Measurements from ENCODE around the gene NISCH.
A peak's percentile ranks its signal among the peaks of the same experiment; 100 is the strongest.

NISCH gene

DNA sequence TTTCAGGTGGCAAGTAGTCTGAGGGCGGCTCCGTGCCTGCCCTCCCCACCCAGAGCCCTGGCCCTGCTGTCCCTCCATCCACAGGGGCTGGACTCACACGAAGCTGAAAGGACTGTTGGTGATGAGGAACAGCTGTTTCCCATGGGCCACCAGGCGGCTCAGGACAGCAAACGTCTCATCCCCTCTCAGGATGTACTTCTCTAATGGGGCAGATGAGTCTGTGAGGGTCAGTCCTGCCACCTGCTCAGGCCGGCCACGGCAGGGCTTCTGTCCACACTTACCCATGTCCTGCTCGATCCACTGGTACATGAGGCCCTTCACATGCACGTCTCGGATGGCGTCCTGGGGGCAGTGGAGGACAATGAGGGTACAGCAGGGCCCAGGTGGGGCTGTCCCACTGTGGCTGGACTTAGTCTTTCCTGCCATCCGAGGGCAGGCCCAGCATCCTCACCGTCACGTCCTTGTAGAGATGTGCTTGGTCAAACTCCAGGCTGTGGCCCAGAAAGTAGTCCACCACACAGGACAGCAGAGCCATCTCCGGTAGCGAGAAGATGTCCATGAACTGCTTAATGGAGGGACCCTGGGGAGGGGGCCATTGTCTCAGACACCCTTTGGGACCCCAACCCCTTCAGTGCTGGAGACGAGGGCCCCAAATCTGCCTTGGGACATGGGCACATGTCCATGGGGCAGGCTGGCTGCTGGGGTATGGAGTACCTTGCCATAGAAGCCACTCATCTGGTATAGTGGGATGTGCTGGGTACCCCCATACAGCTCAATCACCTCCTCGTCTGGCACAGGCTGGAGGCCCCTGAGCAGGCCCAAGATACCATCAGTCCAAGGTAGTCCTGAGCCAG is 72.6 kb downstream of the NISCH start:
- DNase-seq = no peak

DNA sequence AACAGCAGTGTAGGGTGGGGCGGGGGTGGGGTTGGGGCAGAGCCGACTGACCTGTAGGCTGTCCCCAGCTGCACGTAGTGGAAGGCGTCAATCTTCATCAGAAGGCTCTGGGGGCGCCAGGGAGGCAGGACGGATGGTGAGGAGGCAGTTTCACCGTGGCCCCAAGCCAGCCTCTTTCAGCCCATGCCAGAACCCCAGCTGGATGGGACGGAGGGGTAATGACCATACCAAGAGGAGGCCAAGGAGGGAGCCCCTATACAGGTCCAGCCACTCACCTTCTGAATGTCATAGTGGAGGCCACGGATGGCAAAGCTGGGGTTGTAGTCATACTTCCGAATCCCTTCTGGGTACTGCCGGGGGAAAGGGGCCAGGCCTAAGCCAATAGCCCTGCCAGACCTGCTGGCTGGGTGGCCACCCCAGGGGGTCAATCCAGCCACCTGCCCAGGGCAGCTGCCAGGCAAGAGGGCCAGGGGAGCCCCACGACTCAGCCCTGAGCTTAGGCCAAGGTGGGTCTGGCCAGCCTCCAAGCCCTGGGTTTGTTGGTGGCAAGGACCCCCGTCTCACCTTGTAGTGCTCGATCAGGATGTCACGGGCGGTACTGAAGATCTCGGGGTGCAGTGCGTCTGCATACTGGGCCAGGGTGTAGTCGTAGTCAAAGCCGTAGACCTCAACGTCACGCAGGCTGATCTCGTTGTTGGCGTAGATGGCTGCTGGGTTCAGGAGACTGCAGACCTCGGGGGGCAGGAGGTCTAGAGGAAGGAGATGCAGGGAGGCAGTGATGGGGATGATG is 73.4 kb downstream of the NISCH start:
- DNase-seq = no peak

- no peak for DNase-seq
Measured at GRCh38 chr3:52529376-52530333, 74.3 kb downstream of the NISCH start.

DNA sequence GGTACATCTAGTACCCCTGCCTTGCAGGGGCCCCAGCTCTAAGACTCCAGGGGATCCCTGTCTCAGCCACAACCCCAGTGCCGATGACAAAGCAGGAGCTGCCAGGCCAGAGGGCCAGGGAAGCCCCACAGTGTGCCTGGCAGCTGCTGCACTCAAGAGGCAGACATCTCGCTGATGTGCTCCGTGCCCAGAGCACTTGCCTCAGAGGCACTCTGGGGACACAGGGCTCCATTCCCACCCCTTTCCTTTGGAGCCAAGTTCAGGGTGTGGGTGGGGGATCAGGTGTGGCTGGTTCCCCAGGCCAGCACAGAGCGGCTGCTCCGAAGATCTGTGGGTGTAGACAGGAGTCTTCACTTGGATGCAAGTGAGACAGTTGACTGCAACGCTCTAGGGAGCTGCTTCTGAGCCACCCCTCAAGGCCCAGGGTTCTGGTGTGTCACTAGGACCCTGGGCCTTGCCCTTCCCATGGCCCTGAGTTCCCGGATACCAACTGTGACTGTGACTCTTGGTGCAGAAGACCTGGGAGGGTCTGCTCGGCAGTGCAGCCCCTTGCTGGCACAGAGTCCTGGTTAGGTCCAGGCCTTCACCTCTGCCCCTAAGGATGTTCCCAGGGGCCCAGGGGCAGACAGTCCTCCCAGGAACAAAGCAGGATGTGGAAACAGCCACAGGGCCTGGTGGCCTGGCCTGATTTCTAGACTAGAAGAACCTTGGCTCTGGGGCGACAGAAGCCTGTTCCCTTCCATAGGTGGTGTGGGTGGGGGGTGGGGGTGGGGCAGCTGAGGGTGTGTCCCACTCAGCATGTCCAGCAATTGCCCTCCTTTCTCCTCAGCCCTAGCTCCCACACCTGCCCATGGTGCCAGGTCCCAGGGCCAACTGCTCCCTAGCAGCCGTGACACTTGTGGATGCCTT is 75.8 kb downstream of the NISCH start:
- no peak for DNase-seq

DNA sequence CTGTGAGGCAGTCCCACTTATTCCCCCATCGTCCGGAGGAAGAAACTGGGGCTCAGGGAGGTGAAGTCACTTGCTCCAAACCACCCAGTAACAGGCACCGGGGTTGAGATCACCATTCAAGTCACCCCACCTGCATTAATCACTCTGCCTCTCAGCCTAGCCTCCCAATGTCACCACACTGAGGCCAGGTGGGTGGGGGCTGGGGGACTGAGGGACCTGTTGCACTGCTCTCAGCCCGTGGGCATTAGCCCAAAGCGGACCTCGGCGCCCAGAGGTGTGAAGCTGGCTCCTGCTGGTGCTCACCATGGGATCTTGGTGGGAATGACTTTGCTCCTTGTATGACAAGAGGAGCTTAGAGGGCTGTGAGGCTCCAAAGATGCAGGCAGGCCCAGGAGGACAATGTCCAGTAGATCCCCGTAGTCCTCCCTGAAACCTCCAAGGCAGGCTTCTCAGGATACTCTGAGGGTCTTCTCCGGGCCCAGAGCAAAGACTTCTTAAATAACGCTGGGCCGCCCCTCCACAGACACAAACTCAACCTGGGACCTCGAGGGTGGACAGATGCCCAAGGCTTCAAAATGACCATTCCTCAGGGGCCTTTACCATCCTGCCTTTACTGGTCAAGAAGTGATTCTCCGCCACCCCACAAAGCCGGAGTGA is 76.6 kb downstream of the NISCH start:
- DNase-seq = no peak

GRCh38 chr3:52532517-52532837 is 77.1 kb downstream of the NISCH start:
- no peak for DNase-seq

- DNase-seq = peak; percentile 66
Measured at GRCh38 chr3:52532838-52533622, 77.6 kb downstream of the NISCH start.

GRCh38 chr3:52533623-52534280 is 78.3 kb downstream of the NISCH start, which contains the start of gene NT5DC2:
NT5DC2 (minus strand) TSS chr3:52533857; CDS start chr3:52533737, 120 bp downstream.
- DNase-seq = peak; percentile 87

GRCh38 chr3:52534281-52535183 is 79.1 kb downstream of the NISCH start:
- DNase-seq = peak; percentile 68

DNA sequence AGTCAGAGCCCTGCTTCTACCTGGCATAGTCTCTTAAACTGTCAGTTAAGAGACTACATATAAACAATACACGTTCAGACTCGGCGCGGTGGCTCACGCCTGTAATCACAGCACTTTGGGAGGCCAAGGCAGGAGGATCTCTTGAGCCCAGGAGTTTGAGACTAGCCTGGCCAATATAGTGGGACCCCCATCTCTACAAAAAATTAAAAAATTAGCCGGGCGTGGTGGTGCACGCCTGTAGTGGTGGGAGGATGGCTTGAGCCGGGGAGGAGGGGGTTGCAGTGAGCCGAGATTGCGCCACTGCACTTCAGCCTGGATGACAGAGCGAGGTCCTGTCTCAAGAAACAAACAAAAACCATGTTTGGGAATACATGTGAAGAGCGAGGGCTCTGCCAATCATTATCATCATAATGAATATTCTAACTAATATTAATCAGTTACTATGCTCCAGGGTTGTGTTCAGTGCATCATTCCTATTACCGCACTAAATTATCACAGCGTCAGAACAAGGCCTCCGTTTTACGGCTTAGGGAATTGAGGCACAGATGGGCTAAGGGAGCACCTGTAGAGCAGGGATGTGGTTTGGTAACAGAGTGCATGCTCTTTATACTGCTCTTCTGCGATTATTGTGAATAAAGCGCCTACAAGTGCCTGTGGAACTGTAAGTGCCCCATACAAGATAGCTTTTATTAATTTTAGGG is 80.2 kb downstream of the NISCH start:
- no peak for DNase-seq

- DNase-seq = no peak
Measured at GRCh38 chr3:52536112-52536368, 80.6 kb downstream of the NISCH start.

DNA sequence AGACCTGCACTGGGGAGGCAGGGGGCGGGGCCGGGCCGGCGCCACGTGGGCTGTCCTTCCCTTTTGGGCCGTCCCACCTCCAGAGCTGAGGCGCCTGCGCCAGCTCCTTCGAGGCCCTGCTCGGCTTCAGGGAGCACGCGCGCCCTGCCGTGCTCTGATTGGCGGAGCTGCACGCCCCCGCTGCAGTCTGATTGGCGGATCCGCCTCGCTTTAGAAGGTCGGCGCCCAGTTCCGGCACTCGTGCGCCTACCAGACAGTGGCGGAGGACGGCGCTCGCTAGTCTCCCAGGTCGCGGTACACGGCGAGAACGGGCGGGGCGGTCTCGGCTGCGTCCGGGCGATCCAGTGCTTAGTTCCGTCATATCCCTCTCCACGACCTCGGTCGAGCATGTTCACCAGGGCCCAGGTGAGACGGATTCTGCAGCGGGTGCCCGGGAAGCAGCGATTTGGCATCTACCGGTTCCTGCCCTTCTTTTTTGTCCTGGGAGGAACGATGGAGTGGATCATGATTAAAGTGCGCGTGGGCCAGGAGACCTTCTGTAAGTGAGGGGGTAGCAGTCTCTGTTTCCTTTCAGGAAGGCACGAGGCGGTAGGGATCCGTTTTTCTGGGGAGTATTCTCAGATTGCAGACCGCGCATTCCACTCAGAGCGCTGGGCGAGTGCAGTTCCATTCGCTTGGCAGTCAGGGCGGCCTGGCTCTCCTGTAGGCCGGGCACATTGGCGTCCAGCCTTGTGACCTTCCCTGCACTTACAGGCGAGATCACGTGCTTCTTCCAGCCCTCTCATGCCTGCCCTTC is 81.2 kb downstream of the NISCH start, which contains the start of gene UQCC5:
UQCC5 (plus strand) TSS at position 237 of the 796 bp plus-strand sequence; CDS start at position 388, 151 bp downstream.
- DNase-seq = peak; percentile 95

DNA sequence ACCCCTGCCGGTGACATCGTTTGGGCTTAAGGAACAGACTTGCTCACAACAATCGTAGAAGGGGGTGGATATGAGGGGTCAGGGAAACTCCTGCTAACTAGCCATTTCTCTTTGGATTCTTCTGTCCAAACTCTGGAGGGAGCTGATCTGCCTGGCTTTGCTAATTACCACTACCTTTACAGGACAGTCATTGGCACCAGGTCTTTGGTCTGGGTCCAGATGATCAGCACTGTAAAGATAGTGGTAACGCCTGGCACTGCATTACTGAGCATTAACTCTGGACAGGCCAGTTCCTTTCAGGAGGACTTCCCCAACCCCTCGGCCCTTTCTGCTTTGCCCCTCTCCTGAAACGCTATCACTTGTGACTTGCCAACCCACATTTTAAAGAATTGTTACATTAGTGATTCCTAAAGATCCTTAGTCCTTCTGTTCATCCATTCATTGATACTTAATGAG is 81.8 kb downstream of the NISCH start:
- no peak for DNase-seq

DNA sequence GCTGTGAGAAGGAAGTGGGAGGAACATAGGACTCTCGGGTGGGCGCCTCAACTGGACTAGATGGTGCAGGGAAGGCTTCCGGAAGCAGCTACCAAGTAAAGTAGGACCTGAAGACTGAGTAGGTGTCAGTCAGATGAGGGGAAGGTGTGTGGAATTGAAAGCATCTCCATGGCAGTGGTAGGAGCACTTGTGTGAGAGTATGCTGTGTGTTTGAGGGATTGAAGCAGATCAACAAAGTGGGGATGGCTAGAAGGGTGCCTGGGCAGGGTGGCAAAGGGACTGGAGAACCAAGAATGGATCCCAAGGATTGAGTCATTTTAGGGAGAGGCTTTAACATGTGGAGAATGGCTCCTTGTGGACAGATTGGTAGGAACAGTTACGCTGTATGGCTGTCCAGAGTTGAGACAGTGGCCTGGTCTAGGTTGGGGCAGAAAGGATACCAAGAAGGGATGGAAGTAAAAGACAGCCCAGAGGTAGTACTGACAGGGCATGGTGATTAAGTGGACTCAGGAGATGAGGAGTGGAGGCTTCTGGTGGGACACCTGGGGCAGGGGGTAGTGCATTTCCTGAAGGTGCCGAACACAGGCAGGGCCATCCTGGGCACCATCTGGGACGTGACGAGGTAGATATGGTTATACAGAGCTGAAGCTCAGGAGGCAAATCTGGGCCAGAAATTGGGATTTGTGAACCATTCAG is 82.5 kb downstream of the NISCH start:
- no peak for DNase-seq

DNA sequence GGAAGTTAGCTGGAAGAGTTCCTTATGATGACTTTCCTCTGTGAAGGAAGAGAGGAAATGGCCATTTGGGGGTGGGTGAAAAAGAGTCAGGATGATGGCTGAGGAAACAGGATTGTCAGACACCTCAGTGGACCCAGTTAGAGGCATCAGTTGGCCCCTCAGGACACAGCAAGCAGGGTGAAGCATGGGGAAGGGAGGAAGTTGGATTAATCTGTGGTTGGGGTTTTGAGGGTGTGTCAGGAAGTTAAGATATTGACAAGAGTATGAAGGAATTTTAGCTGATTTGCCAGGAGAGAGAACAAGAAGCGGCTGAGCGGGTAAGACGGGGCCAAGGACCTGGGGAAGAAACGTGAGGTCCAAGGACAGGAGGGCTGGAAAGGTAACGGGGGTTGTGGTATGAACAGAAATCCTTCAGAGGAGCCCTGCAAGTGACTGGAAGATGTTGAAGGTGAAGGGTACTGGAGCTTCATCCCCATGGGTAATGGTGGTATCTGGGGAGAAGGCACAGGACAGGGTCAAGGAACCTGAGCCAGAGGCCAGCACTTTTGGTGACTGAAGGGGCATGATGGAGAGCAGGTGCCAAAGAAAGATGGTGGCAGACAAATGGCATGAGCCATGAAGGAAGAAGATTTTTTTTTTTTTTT is 83.7 kb downstream of the NISCH start:
- DNase-seq = no peak

DNA sequence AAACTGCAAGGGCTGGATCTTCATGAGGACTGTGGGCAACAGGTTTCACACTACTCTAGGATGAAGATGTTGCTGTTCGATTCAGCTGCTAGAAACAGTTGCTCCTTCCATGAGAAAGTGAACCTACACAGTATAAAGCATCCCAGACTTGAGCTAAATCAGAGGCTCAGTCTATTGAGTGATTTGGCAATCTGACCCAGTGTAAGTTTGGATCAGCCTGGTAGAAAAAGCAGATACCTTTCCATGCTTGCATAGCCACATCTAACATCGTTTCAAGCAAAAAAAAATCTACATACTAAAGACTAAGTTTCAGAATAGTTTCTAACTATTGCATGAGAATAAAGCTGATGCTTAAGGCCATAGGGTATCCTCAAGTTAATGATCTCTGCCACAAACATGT is 85.6 kb downstream of the NISCH start:
- no peak for DNase-seq

Measured in retina (tissue), 1 donor.